NCI-H2081 (cell line): Measurements from ENCODE around the gene PLEKHH3.
"Not testable (repeated sequence)": the region's sequence is repeated elsewhere in the genome, so short reads cannot be mapped to it uniquely, and the experiment has no call there.

ENCODE experiments used
- DNase-seq, 2 experiments: peaks; one replicate each; lab custom pipeline; 2025; lab: John Stamatoyannopoulos, UW

PLEKHH3 gene

DNA sequence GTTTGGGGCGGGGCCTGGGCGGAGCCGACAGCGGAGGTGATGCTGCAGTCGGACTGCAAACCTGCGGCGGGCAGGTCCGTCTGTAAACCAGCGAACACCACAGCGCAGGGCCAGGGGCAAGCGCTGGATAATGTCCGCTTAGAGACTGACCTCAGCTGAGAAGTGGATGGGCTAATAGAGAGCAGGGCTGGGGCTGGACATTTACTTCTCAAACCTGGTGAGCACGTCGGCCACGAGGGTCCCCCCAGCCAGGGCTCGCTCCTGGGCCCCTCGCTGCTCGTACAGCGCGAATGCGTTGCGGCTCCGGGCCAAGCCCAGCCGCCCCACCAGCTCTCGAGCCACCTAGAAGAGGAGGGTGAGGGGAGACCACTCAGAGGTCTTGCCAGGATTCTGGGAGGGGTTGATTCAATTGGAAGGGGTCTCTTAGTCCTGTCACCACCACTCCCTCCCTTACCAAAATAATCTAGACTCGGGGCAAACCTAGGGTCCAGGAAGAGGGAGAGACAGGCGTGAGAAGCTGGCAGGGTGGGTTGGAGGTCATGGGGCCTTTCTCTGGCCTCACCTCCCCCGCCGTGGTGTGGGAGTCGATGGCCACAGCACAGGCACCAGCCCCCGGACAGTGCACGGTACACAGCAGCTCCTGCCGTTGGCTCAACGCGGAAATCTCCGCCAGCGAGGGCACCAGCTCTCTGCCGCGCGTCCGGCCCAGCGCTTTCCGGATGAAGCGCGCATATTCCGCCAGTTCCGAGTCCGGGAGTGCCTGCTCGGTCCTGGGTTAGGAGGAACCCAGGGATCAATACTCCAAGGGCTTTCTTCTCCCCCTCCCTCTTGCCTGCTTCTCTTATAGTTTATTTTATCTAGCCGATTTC, 5.8 kb downstream of the PLEKHH3 start:
- no peak for DNase-seq

DNA sequence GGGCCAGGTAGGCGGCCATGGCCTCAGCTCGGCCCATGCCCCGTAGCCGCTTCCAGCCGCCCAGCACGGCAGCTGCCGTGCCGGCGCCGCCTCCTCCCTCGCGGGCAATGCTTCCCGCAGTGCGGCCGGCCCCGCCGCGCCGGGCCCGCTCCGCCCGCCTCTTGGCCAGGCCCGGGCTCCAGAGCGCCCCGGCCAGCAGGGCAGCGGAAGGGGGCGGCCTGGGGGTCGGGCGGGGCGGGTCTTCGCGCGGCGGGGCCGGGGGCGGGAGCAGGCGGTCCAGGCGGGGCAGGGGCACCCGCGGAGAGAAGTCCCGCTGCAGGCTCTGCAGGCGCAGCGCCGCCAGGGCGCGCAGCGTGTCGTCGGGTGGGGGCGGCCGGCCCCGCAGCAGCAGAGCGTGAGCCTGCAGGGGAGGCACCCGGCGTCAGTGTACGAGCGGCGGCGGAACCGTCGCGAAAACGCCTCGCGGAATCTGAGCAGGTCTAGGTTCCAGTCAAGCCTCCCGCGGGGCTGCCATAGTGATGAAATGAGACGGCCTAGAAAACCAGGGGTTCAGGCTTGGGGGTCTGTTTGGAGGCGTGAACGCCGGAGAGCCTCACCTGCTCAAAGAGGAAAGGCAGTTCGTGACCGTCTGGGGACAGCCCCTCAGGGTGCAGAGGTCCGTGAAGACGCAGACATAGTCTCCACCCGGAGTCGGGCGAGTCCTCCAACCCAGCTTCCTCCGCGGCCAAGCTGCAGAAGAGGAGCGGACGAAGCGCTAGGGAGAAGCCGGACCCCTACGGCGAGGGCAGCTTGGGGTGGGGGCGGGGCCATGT, 6.6 kb downstream of the PLEKHH3 start:
- DNase-seq: no peak

DNA sequence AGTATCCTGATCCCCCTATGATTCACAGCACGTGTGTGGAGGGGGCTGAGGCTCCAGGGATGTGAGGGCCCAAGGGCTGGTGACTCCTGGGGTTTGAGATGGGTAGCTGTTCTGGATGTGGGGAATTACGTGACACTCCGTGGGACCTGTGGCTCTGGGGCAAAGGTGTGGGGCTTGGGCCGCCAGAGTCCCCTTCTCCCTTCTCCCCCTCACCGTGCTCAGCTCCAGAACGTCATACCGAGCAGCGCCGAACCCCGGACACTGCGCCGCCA, 7.2 kb downstream of the PLEKHH3 start:
- no peak for DNase-seq

DNA sequence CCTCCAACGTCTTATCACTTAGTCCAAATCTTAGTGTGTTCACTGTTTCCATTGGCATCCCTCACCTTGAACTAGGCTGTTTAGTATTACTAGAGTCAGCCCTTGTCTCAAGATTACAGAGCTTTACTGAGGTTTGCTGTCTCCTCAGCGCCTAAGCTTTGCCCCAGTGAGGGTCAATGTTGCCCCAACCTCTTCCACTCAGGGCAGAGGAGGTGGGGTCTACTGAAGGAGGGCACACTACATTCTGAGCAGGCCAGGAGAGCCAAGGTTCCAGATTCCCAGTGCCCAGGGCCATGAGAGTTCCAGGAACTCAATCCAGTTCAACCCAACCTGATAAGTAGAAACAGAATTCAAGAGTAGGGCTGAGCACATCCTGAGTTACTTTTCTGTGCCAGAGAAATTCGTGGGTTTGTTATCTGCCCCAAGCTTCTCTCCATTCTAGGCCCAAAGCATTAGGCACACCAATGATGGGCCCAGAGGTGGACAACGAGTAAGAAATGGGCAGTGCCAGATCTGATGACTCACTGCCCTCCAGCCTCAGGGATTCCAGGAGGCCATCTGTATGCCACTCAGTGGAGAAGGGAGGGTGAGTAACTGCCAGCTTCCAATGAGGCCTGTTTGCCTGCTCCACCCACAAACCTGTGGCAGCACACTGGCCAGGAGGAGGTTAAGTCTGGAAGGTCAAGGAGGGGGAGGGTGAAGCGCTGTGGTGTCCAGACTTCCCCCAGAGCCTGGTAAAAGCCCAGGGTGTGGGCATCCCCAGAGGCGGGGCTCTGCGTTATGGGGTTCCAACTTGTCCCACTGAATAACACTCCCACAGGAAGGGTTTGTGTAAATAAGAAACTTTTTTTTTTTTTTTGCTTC, 9.5 kb downstream of the PLEKHH3 start:
- DNase-seq: no peak

DNA sequence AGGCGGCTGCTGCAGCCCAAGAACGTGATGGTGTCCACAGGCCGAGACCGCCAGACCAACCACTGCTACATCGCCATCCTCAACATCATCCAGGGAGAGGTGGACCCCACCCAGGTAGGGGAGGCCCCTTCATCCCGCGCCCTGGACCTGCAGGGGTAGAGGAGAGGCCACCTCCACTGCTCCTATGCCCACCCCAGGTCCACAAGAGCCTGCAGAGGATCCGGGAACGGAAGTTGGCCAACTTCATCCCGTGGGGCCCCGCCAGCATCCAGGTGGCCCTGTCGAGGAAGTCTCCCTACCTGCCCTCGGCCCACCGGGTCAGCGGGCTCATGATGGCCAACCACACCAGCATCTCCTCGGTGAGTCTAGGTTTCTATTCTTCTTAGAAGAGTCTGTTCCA, 10.7 kb downstream of the PLEKHH3 start:
- DNase-seq: not testable (repeated sequence)

DNA sequence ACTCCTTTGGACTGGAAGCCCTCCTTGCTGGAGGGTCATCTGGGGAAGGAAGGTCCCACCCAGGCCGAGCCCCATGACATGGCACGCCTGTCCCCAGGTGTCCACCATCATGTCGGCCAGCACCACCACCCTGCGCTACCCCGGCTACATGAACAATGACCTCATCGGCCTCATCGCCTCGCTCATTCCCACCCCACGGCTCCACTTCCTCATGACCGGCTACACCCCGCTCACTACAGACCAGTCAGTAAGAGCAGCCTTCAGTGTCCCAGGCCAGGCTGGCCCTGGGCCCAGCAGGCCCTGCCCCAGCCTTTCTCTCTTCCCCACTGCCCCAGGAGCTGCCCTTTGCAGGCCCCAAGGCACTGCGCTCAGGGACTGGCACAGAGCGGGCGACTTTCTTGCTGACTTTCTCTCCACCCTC, 11.2 kb downstream of the PLEKHH3 start:
- no peak for DNase-seq

DNA sequence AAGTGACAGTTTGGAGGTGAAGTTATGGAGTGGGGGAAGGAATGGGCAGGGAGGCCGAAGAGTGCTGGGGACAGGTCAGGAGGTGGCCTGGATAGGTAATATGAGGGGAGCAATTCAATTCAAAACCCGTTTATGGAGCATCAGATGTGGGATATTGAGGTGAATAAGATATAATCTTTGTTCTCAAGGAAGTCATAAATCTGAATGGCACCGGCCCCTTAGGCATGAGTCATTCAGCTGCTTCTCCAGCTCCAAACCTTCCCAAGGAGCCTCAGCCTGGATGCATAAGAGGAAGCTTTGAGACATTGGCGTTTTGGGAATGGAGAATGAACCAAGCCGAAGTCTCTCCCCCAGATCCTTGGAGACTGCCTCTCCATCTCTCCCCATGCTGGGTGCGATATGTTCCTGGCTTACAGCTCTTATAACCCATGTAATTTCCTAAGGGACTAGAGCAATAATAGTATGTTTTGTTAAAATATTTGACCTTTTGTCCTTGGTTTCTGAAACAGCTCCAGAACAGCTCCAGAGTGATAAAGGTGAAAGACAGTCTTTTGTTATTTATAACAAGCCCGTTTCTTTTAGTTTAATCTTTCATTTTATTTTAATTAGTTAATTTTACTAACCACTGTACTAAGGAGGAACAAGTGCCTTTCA, 16.0 kb downstream of the PLEKHH3 start:
- DNase-seq: no peak

DNA sequence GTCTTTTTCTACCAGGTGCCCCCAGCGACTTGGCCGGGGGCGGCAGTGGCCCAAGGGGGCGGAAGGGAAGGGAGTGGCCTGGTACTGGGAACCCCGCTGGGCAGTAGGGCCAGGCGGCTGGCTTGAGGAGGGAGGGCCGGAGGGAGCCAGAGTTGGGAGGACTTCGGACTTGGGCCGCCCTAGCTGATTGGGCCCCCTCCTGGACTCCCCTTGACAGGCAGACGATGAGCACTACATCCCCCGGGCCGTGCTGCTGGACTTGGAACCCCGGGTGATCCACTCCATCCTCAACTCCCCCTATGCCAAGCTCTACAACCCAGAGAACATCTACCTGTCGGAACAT, 16.9 kb downstream of the PLEKHH3 start:
- not testable (repeated sequence) for DNase-seq

- DNase-seq: peak; percentile 98
Observed at GRCh38 chr17:42659079-42659931, 17.5 kb downstream of the PLEKHH3 start, which contains the start of gene TUBG2. Gene TUBG2 (plus strand): TSS chr17:42659284. CDS start chr17:42659504, 220 bp downstream.

DNA sequence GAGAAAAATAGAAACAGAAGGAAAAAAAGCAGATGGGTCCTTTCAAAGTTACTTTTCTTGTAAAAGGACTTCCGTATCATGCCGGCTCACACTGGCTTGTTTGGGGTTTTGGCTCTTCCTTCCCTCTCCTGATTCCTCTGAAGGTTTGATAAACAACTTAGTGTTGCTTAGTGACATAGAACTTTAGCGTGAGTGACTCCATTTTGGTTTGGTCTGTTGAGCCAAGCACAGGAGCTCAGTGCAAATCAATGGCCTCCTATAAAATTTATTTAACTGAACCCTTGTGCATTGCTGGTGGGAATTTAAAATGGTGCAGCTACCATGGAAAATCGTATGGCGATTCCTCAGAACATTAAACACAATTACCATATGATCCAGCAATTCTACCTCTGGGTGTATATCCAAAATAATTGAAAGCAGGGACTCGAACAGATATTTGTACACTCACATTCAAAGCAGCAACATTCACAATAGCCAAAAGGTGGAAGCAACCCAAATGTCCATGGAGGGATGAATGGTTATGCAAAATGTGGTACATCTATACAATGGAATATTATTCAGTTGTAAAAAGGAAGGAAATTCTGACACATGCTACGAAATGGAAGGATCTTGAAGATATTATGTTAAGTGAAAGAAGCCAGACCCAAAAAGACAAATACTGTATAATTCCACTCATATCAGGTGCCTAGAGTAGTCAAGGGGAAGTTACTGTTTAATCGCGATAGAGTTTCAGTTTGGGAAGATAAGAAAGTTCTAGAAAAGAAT, 18.8 kb downstream of the PLEKHH3 start:
- DNase-seq: no peak

- no peak for DNase-seq
Observed at GRCh38 chr17:42655528-42655927, 21.3 kb downstream of the PLEKHH3 start.

DNA sequence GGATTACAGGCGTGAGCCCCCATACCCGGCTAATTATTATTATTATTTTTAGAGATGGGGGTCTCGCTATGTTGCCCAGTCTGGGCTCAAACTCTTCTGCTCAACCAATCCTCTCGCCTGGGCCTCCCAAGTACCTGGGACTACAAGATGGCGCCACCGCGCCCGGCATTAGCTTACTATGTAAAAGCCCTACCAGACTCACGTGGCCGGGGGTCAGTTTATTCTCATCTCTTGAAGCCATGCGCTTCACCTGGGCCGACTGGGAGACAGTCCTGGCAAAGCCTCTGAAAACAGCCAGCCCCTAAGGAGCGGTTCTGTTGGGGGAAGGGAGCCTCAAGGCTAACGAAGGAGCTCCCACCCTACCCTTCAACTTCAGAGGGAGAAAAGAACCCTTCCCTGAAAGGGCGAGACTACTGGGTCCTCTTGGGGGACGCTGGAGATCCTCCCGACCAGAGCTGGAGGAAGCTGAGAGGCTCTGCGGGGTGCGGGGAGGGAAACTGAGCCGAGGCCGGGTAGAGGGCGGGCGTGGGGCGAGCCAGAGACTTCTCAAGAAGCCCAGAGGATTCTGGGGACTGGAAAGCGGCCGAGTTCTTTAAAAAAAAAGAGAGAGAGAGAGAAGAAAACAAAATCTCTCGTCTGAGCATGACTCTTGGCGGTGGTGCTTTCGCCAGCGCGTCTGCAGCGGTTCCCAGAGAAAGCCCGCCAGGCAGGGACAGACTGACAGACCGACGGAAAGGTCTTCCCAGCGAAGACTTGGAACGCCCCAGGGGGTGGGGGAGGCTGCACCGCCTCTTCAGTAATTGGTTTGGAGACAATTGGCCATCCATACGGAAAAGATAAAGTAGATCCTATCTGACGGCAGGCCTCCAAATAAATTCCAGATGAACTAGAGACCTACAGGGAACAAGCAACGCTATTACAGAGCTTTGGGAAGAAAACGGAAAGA, 23.3 kb downstream of the PLEKHH3 start:
- no peak for DNase-seq

GRCh38 chr17:42651392-42651791, 25.4 kb downstream of the PLEKHH3 start:
- no peak for DNase-seq

DNA sequence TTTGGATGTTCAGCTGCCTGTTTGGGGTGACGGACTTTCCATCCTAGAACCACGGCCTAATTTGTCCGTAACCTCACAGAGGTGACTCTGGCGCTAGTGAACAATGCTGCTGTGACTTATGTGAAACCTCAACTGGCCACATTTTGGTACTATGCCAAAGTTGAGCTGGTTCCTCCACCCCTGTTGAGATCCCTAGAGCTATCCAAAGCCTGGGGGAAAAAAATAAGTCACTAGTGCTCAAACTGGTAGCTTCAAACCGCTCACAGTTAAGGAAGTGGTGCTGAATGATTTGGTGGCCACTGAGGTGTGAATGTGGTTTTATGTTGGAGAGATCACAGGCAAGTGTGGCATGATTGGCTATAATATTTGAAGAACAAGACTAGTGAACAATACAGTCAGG, 29.0 kb downstream of the PLEKHH3 start:
- no peak for DNase-seq

GRCh38 chr17:42642336-42642735, 34.5 kb downstream of the PLEKHH3 start:
- no peak for DNase-seq

DNA sequence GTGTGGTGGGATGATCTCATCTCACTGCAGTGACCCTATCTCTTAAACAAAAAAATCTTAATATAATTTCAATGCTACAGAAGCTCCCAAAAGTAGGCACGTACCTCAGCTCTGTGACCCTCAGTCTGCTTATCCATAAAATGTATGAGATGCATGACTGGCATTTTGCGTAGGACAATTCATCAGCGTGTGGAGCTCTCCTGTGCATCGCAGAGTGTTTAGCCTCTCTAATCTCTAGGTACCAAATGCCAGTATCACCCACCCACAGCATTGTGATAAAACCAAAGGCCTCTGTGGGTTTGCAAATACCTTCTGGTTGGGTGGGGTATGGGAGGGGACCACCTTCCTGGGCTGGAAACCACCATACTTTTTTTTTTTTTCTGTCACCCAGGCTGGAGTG, 36.7 kb downstream of the PLEKHH3 start:
- DNase-seq: no peak

DNA sequence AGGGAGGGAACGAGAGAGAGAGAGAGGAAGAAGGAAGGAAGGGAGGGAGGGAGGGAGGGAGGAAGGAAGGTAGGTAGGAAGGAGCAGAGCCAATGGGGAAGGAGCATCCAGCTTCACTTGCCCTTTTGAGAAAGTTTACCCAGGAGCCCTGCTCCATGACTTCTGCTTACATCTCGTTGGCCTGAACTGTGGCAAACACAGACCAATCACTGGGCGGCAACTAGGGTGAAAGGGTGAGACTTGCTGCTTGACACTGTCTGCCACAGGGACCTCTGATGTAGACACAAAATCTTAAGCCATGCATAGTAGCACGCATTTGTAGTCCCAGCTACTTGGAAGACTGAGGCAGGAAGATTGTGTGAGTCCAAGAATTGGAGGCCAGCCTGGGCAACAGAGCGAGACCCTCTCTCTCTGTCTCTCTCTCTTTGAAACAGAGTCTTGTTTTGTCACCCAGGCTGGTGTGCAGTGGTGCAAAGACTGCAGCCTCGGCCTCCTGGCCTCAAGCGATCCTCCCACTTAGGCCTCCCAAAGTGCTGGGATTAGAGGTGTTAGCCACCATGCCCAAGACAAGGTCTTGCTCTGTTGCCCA, 37.2 kb downstream of the PLEKHH3 start:
- no peak for DNase-seq

DNA sequence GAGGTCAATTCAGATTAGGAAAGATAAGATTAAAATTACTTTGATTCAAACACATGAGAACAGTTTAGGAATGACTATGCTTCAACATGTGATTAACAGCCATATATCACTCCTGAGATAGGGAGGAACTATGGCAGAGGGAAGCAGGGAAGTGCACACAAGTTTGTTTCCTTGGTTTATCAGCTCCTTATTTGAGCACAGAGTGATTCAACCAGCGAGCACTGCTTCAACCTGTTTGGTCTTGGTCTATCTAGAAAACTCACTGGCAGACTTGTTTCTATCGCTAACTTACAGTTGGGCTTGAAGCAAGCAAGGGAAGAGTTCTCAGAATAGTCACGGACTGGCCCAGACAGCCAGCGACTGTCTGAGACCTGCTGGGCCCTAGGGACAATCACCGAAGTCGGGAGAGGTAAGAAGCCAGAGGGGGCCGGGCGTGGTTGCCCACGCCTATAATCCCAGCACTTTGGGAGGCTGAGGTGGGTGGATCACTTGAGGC, 43.8 kb downstream of the PLEKHH3 start:
- no peak for DNase-seq
